Vagina (tissue), 2 donors: Measurements from ENCODE around the gene C6orf118. TPM values are rescaled to one million over a fixed set of nuclear protein-coding genes. Genes with fewer than 3 reads are reported as not detected.

Source experiments
- DNase-seq, 2 donors: peaks; one replicate each; pipeline ENCODE4 v3.0.0-alpha.2; 2017; ENCODE audit errors: extremely low spot score in 2 of 2
- H3K27ac ChIP-seq: fragments of 200-600 bp; sonication (generic); one replicate; pipeline ENCODE4 v1.5.1; 2019
- H3K27me3 ChIP-seq: fragments of 200-600 bp; sonication (generic); one replicate; pipeline ENCODE4 v1.5.1; 2019
- H3K36me3 ChIP-seq, 2 donors: fragments of 200-600 bp; sonication (generic); one replicate each; pipeline ENCODE4 v1.5.1; 2017 to 2019
- H3K4me1 ChIP-seq: fragments of 200-600 bp; sonication (generic); one replicate; pipeline ENCODE4 v1.5.1; 2019
- H3K4me3 ChIP-seq, 2 donors: fragments of 200-600 bp; sonication (generic); 1 replicate in 1 of 2; 2 replicates in 1 of 2; pipeline ENCODE4 v1.5.1; 2016 to 2019
- H3K9me3 ChIP-seq: fragments of 200-600 bp; sonication (generic); one replicate; pipeline ENCODE4 v1.5.1; 2019
- CTCF ChIP-seq, 3 experiments: fragments of 450-650 bp in 2 of 3; fragments of 200-600 bp in 1 of 3; sonication (generic) in 1 of 3; IDR thresholded peaks; one replicate each; pipeline ENCODE4 v1.5.1; 2017 to 2019; ENCODE audit warnings: antibody characterized with exemption in 3 of 3, mild to moderate bottlenecking in 2 of 3, moderate library complexity in 2 of 3
- POLR2A ChIP-seq, 2 donors: fragments of 450-650 bp; IDR thresholded peaks; one replicate each; pipeline ENCODE4 v1.6.1; 2017; ENCODE audit warnings: antibody characterized with exemption in 2 of 2, mild to moderate bottlenecking in 2 of 2, moderate library complexity in 2 of 2
- POLR2AphosphoS5 ChIP-seq, 2 donors: sonication (generic); formaldehyde crosslinking; IDR thresholded peaks; one replicate each; pipeline ENCODE4 v1.9.0; 2017; ENCODE audit warnings: antibody characterized with exemption in 2 of 2, mild to moderate bottlenecking in 2 of 2, low read depth in 1 of 2; ENCODE audit not compliant: insufficient read depth in 1 of 2
- intact Hi-C: fragments of 100-400 bp; cut with DNase I; formaldehyde crosslinking; loops from one replicate; pipeline ENCODE4 v1.15.1; 2023
- total RNA-seq: library from RNA; depleted of rRNA; stranded (reverse); fragments of >200 nt; gene quantifications from one replicate; pipeline ENCODE4 v1.2.3, GENCODE V29; 2016

C6orf118 gene
- total RNA-seq, 1 donor from 2014 or later = not detected

GRCh38 chr6:165232731-165233488 is 76.5 kb downstream of the C6orf118 start:
- H3K4me3 ChIP-seq = no peak overlapping the region
- H3K36me3 ChIP-seq = no peaks in the 10 kb centered on the region
- no peaks in the 10 kb centered on the region for H3K4me1 ChIP-seq
- intact Hi-C loops = no loop called here
- no peaks in the 10 kb centered on the region for H3K9me3 ChIP-seq
- no peaks in the 10 kb centered on the region for H3K27me3 ChIP-seq
- TF ChIP-seq POLR2AphosphoS5 (IDR thresholded peaks at IDR 0.05; ENCODE audit: insufficient read depth in 1 of 2, low read depth in 1 of 2) (no peak), CTCF (IDR thresholded peaks at IDR 0.05) (no peak), POLR2A (IDR thresholded peaks at IDR 0.05) (no peak)
- DNase-seq = no peak
- H3K27ac ChIP-seq = no peak overlapping the region

GRCh38 chr6:165231581-165232561 is 77.5 kb downstream of the C6orf118 start:
- no peaks in the 10 kb centered on the region for H3K27me3 ChIP-seq
- H3K36me3 ChIP-seq = no peaks in the 10 kb centered on the region
- DNase-seq = no peak
- no peaks in the 10 kb centered on the region for H3K4me1 ChIP-seq
- intact Hi-C loops = no loop called here
- no peak overlapping the region for H3K4me3 ChIP-seq
- TF ChIP-seq POLR2AphosphoS5 (IDR thresholded peaks at IDR 0.05; ENCODE audit: insufficient read depth in 1 of 2, low read depth in 1 of 2) = no peak
- no peak for TF ChIP-seq POLR2A (IDR thresholded peaks at IDR 0.05)
- TF ChIP-seq CTCF (IDR thresholded peaks at IDR 0.05) = peak in 1 of 3 experiments; percentile 26
- no peak overlapping the region for H3K27ac ChIP-seq
- H3K9me3 ChIP-seq = no peaks in the 10 kb centered on the region

- no peaks in the 10 kb centered on the region for H3K27me3 ChIP-seq
- no peaks in the 10 kb centered on the region for H3K4me1 ChIP-seq
- H3K27ac ChIP-seq = no peak overlapping the region
- H3K9me3 ChIP-seq = no peaks in the 10 kb centered on the region
- no peak for DNase-seq
- H3K36me3 ChIP-seq = no peaks in the 10 kb centered on the region
- intact Hi-C loops = no loop called here
- TF ChIP-seq POLR2AphosphoS5 (IDR thresholded peaks at IDR 0.05; ENCODE audit: insufficient read depth in 1 of 2, low read depth in 1 of 2) (no peak), POLR2A (IDR thresholded peaks at IDR 0.05) (no peak), CTCF (IDR thresholded peaks at IDR 0.05) (no peak)
- no peak overlapping the region for H3K4me3 ChIP-seq
These were observed 78.2 kb downstream of the C6orf118 start for GRCh38 chr6:165231177-165231576.
